PC-3 (cell line): ENCODE measurements around the gene PDGFC. TPM values are rescaled to one million over a fixed set of nuclear protein-coding genes. Genes with fewer than 3 reads are reported as not detected.
A peak's percentile ranks its signal among the peaks of the same experiment; 100 is the strongest.

Experiments used
- ATAC-seq: fragments of 200-7000 bp; cut with Tn5 transposase; 2 replicates; pipeline ENCODE4 v1.9.1; 2020; ENCODE audit warnings: mild to moderate bottlenecking, moderate library complexity
- BruUV-seq: library from RNA; stranded (reverse); fragments of 400-500 nt; replicated peaks from 2 replicates; lab custom pipeline; 2021; lab: Mats Ljungman, UMichigan
- CTCF ChIA-PET: fragments of 300-600 bp; sonication (Branson Sonifier 250); formaldehyde crosslinking; loops from one replicate; lab custom pipeline; 2022; ENCODE audit warnings: antibody characterized with exemption; lab: Charles Lee
- POLR2A ChIA-PET: fragments of 300-600 bp; sonication (Branson Sonifier 250); formaldehyde crosslinking; loops from one replicate; lab custom pipeline; 2022; ENCODE audit warnings: antibody characterized with exemption; ENCODE audit not compliant: unreplicated experiment; lab: Charles Lee
- DNase-seq: peaks from one replicate; pipeline ENCODE4 v3.0.0-alpha.2; 2015
- H2AFZ ChIP-seq: fragments of 300-600 bp; sonication (generic); 2 replicates; pipeline ENCODE4 v1.6.0; 2016; ENCODE audit warnings: antibody characterized with exemption, low read length
- H3F3A ChIP-seq: fragments of 300-600 bp; sonication (generic); one replicate; pipeline ENCODE4 v1.6.0; 2017; ENCODE audit warnings: antibody characterized with exemption, low read length, control low read depth, mild to moderate bottlenecking; ENCODE audit not compliant: unreplicated experiment
- H3K27ac ChIP-seq: fragments of 300-600 bp; sonication (generic); 2 replicates; pipeline ENCODE4 v1.5.1; 2016; ENCODE audit warnings: mild to moderate bottlenecking, low read length
- H3K27me3 ChIP-seq: fragments of 300-600 bp; sonication (generic); 2 replicates; pipeline ENCODE4 v1.6.1; 2016; ENCODE audit warnings: low read length, mixed read lengths
- H3K36me3 ChIP-seq: fragments of 300-600 bp; sonication (generic); 2 replicates; pipeline ENCODE4 v1.6.1; 2016; ENCODE audit warnings: low read depth, mixed run types, low read length, mixed read lengths
- H3K4me1 ChIP-seq: fragments of 300-600 bp; sonication (generic); 2 replicates; pipeline ENCODE4 v1.5.1; 2016; ENCODE audit warnings: low read length; ENCODE audit not compliant: insufficient read depth
- H3K4me2 ChIP-seq: fragments of 300-600 bp; sonication (generic); 2 replicates; pipeline ENCODE4 v1.6.0; 2016; ENCODE audit warnings: low read length
- H3K4me3 ChIP-seq: fragments of 300-600 bp; sonication (generic); 2 replicates; pipeline ENCODE4 v1.5.1; 2016; ENCODE audit warnings: mild to moderate bottlenecking, low read length, mixed read lengths
- H3K79me2 ChIP-seq: fragments of 300-600 bp; sonication (generic); 2 replicates; pipeline ENCODE4 v1.6.1; 2017; ENCODE audit warnings: low read length, mixed read lengths
- H3K9ac ChIP-seq: fragments of 300-600 bp; sonication (generic); 2 replicates; pipeline ENCODE4 v1.6.0; 2016; ENCODE audit warnings: mild to moderate bottlenecking, low read length
- H3K9me2 ChIP-seq: fragments of 300-600 bp; sonication (generic); replicated peaks from 2 replicates; pipeline ENCODE4 v1.6.1; 2016; ENCODE audit warnings: mixed run types, low read length, mixed read lengths
- H3K9me3 ChIP-seq: fragments of 300-600 bp; sonication (generic); 2 replicates; pipeline ENCODE4 v1.6.1; 2016; ENCODE audit warnings: low read length, mixed read lengths
- H4K20me1 ChIP-seq: fragments of 300-600 bp; sonication (generic); 2 replicates; pipeline ENCODE4 v1.6.1; 2016; ENCODE audit warnings: low read length, mixed read lengths
- CTCF ChIP-seq: fragments of 300-600 bp; sonication (generic); conservative IDR thresholded peaks from 2 replicates; pipeline ENCODE4 v1.5.1; 2017; ENCODE audit warnings: antibody characterized with exemption, low read depth, mild to moderate bottlenecking, low read length
- EZH2 ChIP-seq: fragments of 300-600 bp; sonication (generic); IDR thresholded peaks from one replicate; pipeline ENCODE4 v1.6.1; 2017; ENCODE audit warnings: antibody characterized with exemption, mild to moderate bottlenecking, low read length; ENCODE audit not compliant: unreplicated experiment
- EZH2phosphoT487 ChIP-seq: fragments of 300-600 bp; sonication (generic); IDR thresholded peaks from 2 replicates; pipeline ENCODE4 v1.6.1; 2018; ENCODE audit warnings: mild to moderate bottlenecking, antibody characterized with exemption, low read length, borderline replicate concordance
- intact Hi-C: fragments of 100-400 bp; cut with micrococcal nuclease; formaldehyde crosslinking; loops from 2 replicates; pipeline ENCODE4 v1.9.0; 2023
- total RNA-seq: library from RNA; depleted of rRNA; stranded (reverse); fragments of >200 nt; gene quantifications from 2 replicates; pipeline ENCODE4 v1.2.3, GENCODE V29; 2014

The PDGFC gene
- total RNA-seq, 1 experiment from 2014 or later, result 23.0 TPM

GRCh38 chr4:156797206-156797605 lies 174.4 kb downstream of the PDGFC start:
- ChIA-PET POLR2A (interaction anchor here (0.6 kb wide), 1 partner anchor 46 kb away, joined by 8 read pairs; no protein-coding TSS in a partner anchor), CTCF (no interaction called here)
- Histone ChIP-seq H3F3A (no peaks in the 10 kb centered on the region), H3K27me3 (no peaks in the 10 kb centered on the region), H3K9ac (no peak overlapping the region), H3K27ac (no peak overlapping the region), H3K9me2 (no peaks in the 10 kb centered on the region), H3K4me1 (peaks cover 51% of the 10 kb centered on the region), H3K36me3 (no peaks in the 10 kb centered on the region), H4K20me1 (no peaks in the 10 kb centered on the region), H3K4me2 (no peak overlapping the region), H2AFZ (no peak overlapping the region), H3K9me3 (no peaks in the 10 kb centered on the region), H3K4me3 (no peak overlapping the region), H3K79me2 (no peaks in the 10 kb centered on the region)
- DNase-seq (no peak), ATAC-seq (no peak)
- no TSS peak for BruUV-seq
- intact Hi-C loops, result no loop called here
- TF ChIP-seq EZH2, result no peak
- TF ChIP-seq CTCF, result no peak
- TF ChIP-seq EZH2phosphoT487, result no peak

GRCh38 chr4:156795727-156796126 lies 175.9 kb downstream of the PDGFC start:
- no peak for ATAC-seq
- no peak overlapping the region for H3K4me2 ChIP-seq
- H3K36me3 ChIP-seq, result no peaks in the 10 kb centered on the region
- no peak for DNase-seq
- BruUV-seq, result no TSS peak
- intact Hi-C loops, result no loop called here
- H4K20me1 ChIP-seq, result no peaks in the 10 kb centered on the region
- H3K27me3 ChIP-seq, result no peaks in the 10 kb centered on the region
- no peak overlapping the region for H3K27ac ChIP-seq
- 0 out of 2 replicates have a peak, but pooled peaks cover 3% of the 10 kb centered on the region for H3K79me2 ChIP-seq
- H3K9me3 ChIP-seq, result no peaks in the 10 kb centered on the region
- H3K4me1 ChIP-seq, result peaks cover 65% of the 10 kb centered on the region
- ChIA-PET POLR2A (no interaction called here), CTCF (interaction anchor here (0.6 kb wide), 1 partner anchor 12 kb away, joined by 3 read pairs; no protein-coding TSS in a partner anchor)
- no peak overlapping the region for H3K9ac ChIP-seq
- H2AFZ ChIP-seq, result no peak overlapping the region
- no peaks in the 10 kb centered on the region for H3F3A ChIP-seq
- TF ChIP-seq EZH2phosphoT487 (no peak), EZH2 (no peak), CTCF (no peak)
- H3K4me3 ChIP-seq, result no peak overlapping the region
- no peaks in the 10 kb centered on the region for H3K9me2 ChIP-seq

- intact Hi-C loops, result loop anchor here (5.0 kb wide), 1 partner anchor 162 kb away; no protein-coding TSS in a partner anchor
- Histone ChIP-seq H4K20me1 (no peaks in the 10 kb centered on the region), H3K9me2 (no peaks in the 10 kb centered on the region), H3K27me3 (no peaks in the 10 kb centered on the region), H3K9ac (no peak overlapping the region), H3K4me1 (peaks cover 72% of the 10 kb centered on the region), H3F3A (no peaks in the 10 kb centered on the region), H3K27ac (0 out of 2 replicates have a peak overlapping the region, but pooled peaks have one; percentile 29), H3K4me2 (peak overlapping the region; percentile 49), H2AFZ (no peak overlapping the region), H3K79me2 (0 out of 2 replicates have a peak, but pooled peaks cover 8% of the 10 kb centered on the region), H3K36me3 (no peaks in the 10 kb centered on the region), H3K9me3 (no peaks in the 10 kb centered on the region), H3K4me3 (peak overlapping the region; percentile 22; the same call in 1 of the 2 replicates)
- ATAC-seq (peak; percentile 70), DNase-seq (peak; percentile 58)
- POLR2A ChIA-PET, result no interaction called here
- CTCF ChIA-PET, result no interaction called here
- no peak for TF ChIP-seq CTCF
- TF ChIP-seq EZH2, result no peak
- no peak for TF ChIP-seq EZH2phosphoT487
- BruUV-seq, result no TSS peak
Observed at GRCh38 chr4:156794863-156795262, 176.7 kb downstream of the PDGFC start.
